Endothelial cell of umbilical vein (primary cell): ENCODE results near the gene RNU6-9. TPM values are rescaled to one million over a fixed set of nuclear protein-coding genes. Genes with fewer than 3 reads are reported as not detected.

ENCODE experiments used
- BruUV-seq: library from RNA; stranded (reverse); fragments of 400-500 nt; replicated peaks from 2 replicates; lab custom pipeline; 2021; lab: Mats Ljungman, UMichigan
- CTCF ChIA-PET: fragments of 300-600, 350-600 bp; sonication (Branson Sonifier 250); formaldehyde crosslinking; loops from one replicate; lab custom pipeline; 2021; ENCODE audit warnings: antibody characterized with exemption, inconsistent platforms; lab: Charles Lee
- POLR2A ChIA-PET: fragments of 300-600, 350-600 bp; sonication (Branson Sonifier 250); formaldehyde crosslinking; loops from one replicate; lab custom pipeline; 2021; ENCODE audit warnings: antibody characterized with exemption, inconsistent platforms; lab: Charles Lee
- DNase-seq: peaks from one replicate; pipeline ENCODE4 v3.0.0-alpha.2; 2011; ENCODE audit warnings: low read depth, low spot score
- FAIRE-seq: peaks from 2 replicates; lab custom pipeline; 2011; peaks lifted over from hg19 to GRCh38; lab: Jason Lieb, UNC
- H2AFZ ChIP-seq: 2 replicates; pipeline ENCODE4 v1.6.0; 2012; ENCODE audit warnings: low read depth, low read length, control low read depth, inconsistent platforms
- H3K27ac ChIP-seq: 2 replicates; pipeline ENCODE4 v1.5.1; 2011; ENCODE audit warnings: low read depth, mild to moderate bottlenecking, control low read depth, low read length, moderate library complexity; ENCODE audit not compliant: insufficient read depth
- H3K27me3 ChIP-seq, 2 experiments: 2 replicates each; pipeline versions ENCODE4 v1.6.0 to v1.6.1; 2011; ENCODE audit warnings: low read length in 2 of 2, mixed read lengths in 1 of 2; ENCODE audit not compliant: control insufficient read depth in 2 of 2, insufficient read depth in 2 of 2
- H3K36me3 ChIP-seq, 2 experiments: 2 replicates in 1 of 2; 3 replicates in 1 of 2; pipeline ENCODE4 v1.5.1; 2011; ENCODE audit warnings: low read length in 2 of 2, mild to moderate bottlenecking in 1 of 2, moderate library complexity in 1 of 2; ENCODE audit not compliant: control insufficient read depth in 2 of 2, insufficient read depth in 2 of 2; ENCODE audit errors: extremely low read depth in 1 of 2
- H3K4me1 ChIP-seq: 3 replicates; pipeline ENCODE4 v1.5.1; 2011; ENCODE audit warnings: mild to moderate bottlenecking, low read length; ENCODE audit not compliant: control insufficient read depth, insufficient read depth; ENCODE audit errors: extremely low read depth
- H3K4me2 ChIP-seq: 2 replicates; pipeline ENCODE4 v1.6.1; 2011; ENCODE audit warnings: low read length, control low read depth, mixed read lengths; ENCODE audit not compliant: insufficient read depth
- H3K4me3 ChIP-seq, 3 experiments: fragments of 200-600 bp in 1 of 3; sonication (generic), shearing (Covaris generic) in 1 of 3; replicated peaks in 1 of 3; 2 replicates each; pipeline ENCODE4 v1.5.1; 2011 to 2016; ENCODE audit warnings: control low read depth in 3 of 3, low read length in 3 of 3, mild to moderate bottlenecking in 2 of 3, inconsistent platforms in 1 of 3, low read depth in 1 of 3, moderate library complexity in 1 of 3; ENCODE audit not compliant: insufficient read depth in 1 of 3
- H3K79me2 ChIP-seq: 2 replicates; pipeline ENCODE4 v1.6.0; 2012; ENCODE audit warnings: low read length, inconsistent platforms; ENCODE audit not compliant: control insufficient read depth, insufficient read depth
- H3K9ac ChIP-seq: replicated peaks from 2 replicates; pipeline ENCODE3; 2011; ENCODE audit warnings: low read length, control low read depth; ENCODE audit not compliant: insufficient read depth; ENCODE audit errors: extremely low read depth
- H3K9me1 ChIP-seq: replicated peaks from 3 replicates; pipeline ENCODE4 v1.6.0; 2011; ENCODE audit warnings: mild to moderate bottlenecking, low read length; ENCODE audit not compliant: control insufficient read depth, insufficient read depth; ENCODE audit errors: extremely low read depth
- H3K9me3 ChIP-seq: replicated peaks from 2 replicates; pipeline ENCODE4 v1.5.1; 2012; ENCODE audit warnings: low read length, inconsistent platforms; ENCODE audit not compliant: control insufficient read depth, insufficient read depth
- H4K20me1 ChIP-seq: replicated peaks from 2 replicates; pipeline ENCODE3; 2011; ENCODE audit warnings: mild to moderate bottlenecking, low read length; ENCODE audit not compliant: control insufficient read depth, insufficient read depth; ENCODE audit errors: extremely low read depth
- EZH2 ChIP-seq: IDR thresholded peaks from 2 replicates; pipeline ENCODE4 v1.6.1; 2012; ENCODE audit warnings: borderline replicate concordance, low read depth, mild to moderate bottlenecking, moderate library complexity, low read length, inconsistent platforms; ENCODE audit not compliant: severe bottlenecking
- FOS ChIP-seq: IDR thresholded peaks from 2 replicates; pipeline ENCODE4 v1.6.1; 2011; ENCODE audit warnings: mild to moderate bottlenecking, low read length, moderate library complexity, borderline replicate concordance; ENCODE audit not compliant: insufficient read depth
- GATA2 ChIP-seq: IDR thresholded peaks from 2 replicates; pipeline ENCODE4 v1.7.0; 2011; ENCODE audit warnings: low read depth, mild to moderate bottlenecking, moderate library complexity, mixed read lengths, low read length; ENCODE audit not compliant: insufficient read length, insufficient read depth
- JUN ChIP-seq: IDR thresholded peaks from 2 replicates; pipeline ENCODE4 v1.6.1; 2011; ENCODE audit warnings: borderline replicate concordance, low read depth; ENCODE audit not compliant: insufficient read length, insufficient read depth
- MYC ChIP-seq: IDR thresholded peaks from one replicate; pipeline ENCODE4 v1.6.1; 2011; ENCODE audit warnings: mild to moderate bottlenecking, low read depth, low read length
- POLR2A ChIP-seq: IDR thresholded peaks from 2 replicates; pipeline ENCODE4 v1.6.1; 2012; ENCODE audit warnings: low read depth, mild to moderate bottlenecking, control low read depth, low read length
- POLR2AphosphoS5 ChIP-seq: IDR thresholded peaks from 2 replicates; pipeline ENCODE4 v1.6.1; 2012; ENCODE audit warnings: low read depth, mild to moderate bottlenecking, control low read depth, low read length, moderate library complexity; ENCODE audit not compliant: insufficient read depth
- dilution Hi-C: fragments of 300-500 bp; cut with MboI; formaldehyde crosslinking; loops from one replicate; pipeline ENCODE4 v1.15.0; 2019; ENCODE audit warnings: low sequenced_read_pairs; ENCODE audit not compliant: extremely low pct_ligation_motif_present
- intact Hi-C: fragments of 100-400 bp; cut with micrococcal nuclease; formaldehyde crosslinking; loops from one replicate; pipeline ENCODE4 v1.10.0; 2022
- polyA plus RNA-seq, 4 experiments: library from polyadenylated mRNA; depleted of rRNA in 3 of 4; stranded (reverse) in 3 of 4; unstranded in 1 of 4; fragments of >200 nt; gene quantifications; 2 replicates each; pipeline versions ENCODE4 v1.2.1 to v1.2.3, GENCODE V29; 2011 to 2012; ENCODE audit warnings: missing spikeins in 1 of 4
- total RNA-seq: library from RNA; stranded (reverse); gene quantifications from 2 replicates; pipeline ENCODE4 v1.2.3, GENCODE V29; 2021
- TF ChIP-seq, protein P1 (sequence below), 2 donors: IDR thresholded peaks; 1 replicate in 1 of 2; 2 replicates in 1 of 2; pipeline ENCODE4 v1.5.1; 2011; ENCODE audit warnings: low read length in 2 of 2, mild to moderate bottlenecking in 2 of 2, moderate library complexity in 2 of 2, control low read depth in 1 of 2, inconsistent platforms in 1 of 2, low read depth in 1 of 2; ENCODE audit not compliant: insufficient read depth in 1 of 2; ENCODE audit errors: extremely low read depth in 1 of 2

The RNU6-9 gene
- total and polyA plus RNA-seq, 2 donors (not counting 3 experiments of a cell fraction or from before 2014, with no cell fraction given), result not detected

- DNase-seq (no peak), FAIRE-seq (no peak)
- dilution Hi-C loops, result no loop called here
Measured at GRCh38 chr19:883661-884211, 9.5 kb upstream of the RNU6-9 start.

DNA sequence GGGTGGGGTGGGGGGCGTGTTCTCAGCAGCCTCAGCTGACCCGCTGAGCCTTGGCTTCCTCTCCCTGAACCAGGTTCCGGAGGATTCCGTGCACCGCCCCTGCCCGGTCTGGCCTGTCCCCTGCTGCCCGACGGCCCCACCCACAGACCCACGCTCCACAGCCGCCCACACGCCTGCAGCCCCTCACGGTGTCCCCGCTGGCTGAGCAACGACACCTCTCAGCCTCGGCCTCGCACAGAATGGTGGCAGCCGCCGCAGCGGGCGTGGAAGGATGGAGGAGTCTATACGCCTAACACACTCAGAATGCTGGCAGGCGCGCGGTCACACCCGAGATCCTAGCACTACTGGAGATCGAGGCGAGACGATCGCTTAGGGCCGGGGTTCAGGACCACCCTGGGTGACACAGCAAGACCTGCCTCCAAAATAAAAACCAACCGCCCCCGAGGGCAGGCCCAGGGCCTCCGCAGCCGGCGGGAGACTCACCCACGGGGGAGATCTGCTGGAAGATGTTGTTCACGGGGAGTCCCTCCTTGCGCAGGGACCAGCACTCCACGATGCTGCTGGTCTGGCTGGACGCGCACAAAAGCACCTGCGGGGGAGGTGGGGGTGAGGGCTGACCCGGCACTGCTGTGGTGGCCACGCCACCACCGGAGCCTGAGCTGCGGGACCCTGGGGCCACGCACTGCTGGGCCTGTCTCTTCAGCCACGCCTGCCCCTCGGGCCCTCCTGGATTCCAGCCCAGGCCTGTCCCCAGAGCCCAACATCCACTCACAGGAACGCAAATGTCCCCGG is 8.7 kb upstream of the RNU6-9 start:
- BruUV-seq, result no TSS peak
- ChIA-PET CTCF (no interaction called here), POLR2A (no interaction called here)
- no peaks in the 10 kb centered on the region for H3K9me3 ChIP-seq
- no peak overlapping the region for H3K4me3 ChIP-seq
- dilution Hi-C loops (no loop called here), intact Hi-C loops (no loop called here)
- no peak for DNase-seq
- H3K4me2 ChIP-seq, result no peak overlapping the region
- H3K79me2 ChIP-seq, result no peaks in the 10 kb centered on the region
- H3K27ac ChIP-seq, result no peak overlapping the region
- no peak overlapping the region for H2AFZ ChIP-seq
- no peak for TF ChIP-seq EZH2
- TF ChIP-seq FOS, result no peak
- TF ChIP-seq, protein P1, sequence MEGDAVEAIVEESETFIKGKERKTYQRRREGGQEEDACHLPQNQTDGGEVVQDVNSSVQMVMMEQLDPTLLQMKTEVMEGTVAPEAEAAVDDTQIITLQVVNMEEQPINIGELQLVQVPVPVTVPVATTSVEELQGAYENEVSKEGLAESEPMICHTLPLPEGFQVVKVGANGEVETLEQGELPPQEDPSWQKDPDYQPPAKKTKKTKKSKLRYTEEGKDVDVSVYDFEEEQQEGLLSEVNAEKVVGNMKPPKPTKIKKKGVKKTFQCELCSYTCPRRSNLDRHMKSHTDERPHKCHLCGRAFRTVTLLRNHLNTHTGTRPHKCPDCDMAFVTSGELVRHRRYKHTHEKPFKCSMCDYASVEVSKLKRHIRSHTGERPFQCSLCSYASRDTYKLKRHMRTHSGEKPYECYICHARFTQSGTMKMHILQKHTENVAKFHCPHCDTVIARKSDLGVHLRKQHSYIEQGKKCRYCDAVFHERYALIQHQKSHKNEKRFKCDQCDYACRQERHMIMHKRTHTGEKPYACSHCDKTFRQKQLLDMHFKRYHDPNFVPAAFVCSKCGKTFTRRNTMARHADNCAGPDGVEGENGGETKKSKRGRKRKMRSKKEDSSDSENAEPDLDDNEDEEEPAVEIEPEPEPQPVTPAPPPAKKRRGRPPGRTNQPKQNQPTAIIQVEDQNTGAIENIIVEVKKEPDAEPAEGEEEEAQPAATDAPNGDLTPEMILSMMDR (IDR thresholded peaks at IDR 0.05; ENCODE audit: extremely low read depth in 1 of 2, insufficient read depth in 1 of 2, low read depth in 1 of 2, low read length in 2 of 2), result no peak
- TF ChIP-seq JUN, result no peak
- TF ChIP-seq MYC, result no peak
- TF ChIP-seq GATA2, result no peak
- TF ChIP-seq POLR2AphosphoS5, result no peak
- no peak for TF ChIP-seq POLR2A
- H4K20me1 ChIP-seq, result no peaks in the 10 kb centered on the region
- no peak for FAIRE-seq
- H3K9ac ChIP-seq, result no peak overlapping the region
- H3K36me3 ChIP-seq, result peaks cover 8 to 39% of the 10 kb centered on the region in 2 experiments
- H3K27me3 ChIP-seq, result no peaks in the 10 kb centered on the region
- no peaks in the 10 kb centered on the region for H3K9me1 ChIP-seq
- H3K4me1 ChIP-seq, result no peaks in the 10 kb centered on the region

More at GRCh38 chr19:883661-884211, 9.5 kb upstream of the RNU6-9 start:
- CTCF ChIA-PET, result interaction anchor here (1.2 kb wide), 1 partner anchor 27 kb away, joined by 4 read pairs; no protein-coding TSS in a partner anchor
- Histone ChIP-seq H3K27ac (no peak overlapping the region), H3K9me1 (no peaks in the 10 kb centered on the region), H3K79me2 (no peaks in the 10 kb centered on the region), H3K4me2 (no peak overlapping the region), H4K20me1 (no peaks in the 10 kb centered on the region), H2AFZ (no peak overlapping the region), H3K9ac (no peak overlapping the region), H3K36me3 (peaks cover 8 to 37% of the 10 kb centered on the region in 2 experiments), H3K4me3 (no peak overlapping the region), H3K27me3 (no peaks in the 10 kb centered on the region), H3K9me3 (no peaks in the 10 kb centered on the region), H3K4me1 (no peaks in the 10 kb centered on the region)
- TF ChIP-seq EZH2, result no peak
- no peak for TF ChIP-seq GATA2
- no TSS peak for BruUV-seq
- POLR2A ChIA-PET, result no interaction called here
- intact Hi-C loops, result no loop called here
